Ovary (tissue), 3 donors: ENCODE data around the gene JARID2.

Experiments
- EP300 ChIP-seq: sonication (generic); formaldehyde crosslinking; IDR thresholded peaks from one replicate; pipeline ENCODE4 v1.6.1; 2017; ENCODE audit warnings: antibody characterized with exemption
- POLR2A ChIP-seq: fragments of 450-650 bp; IDR thresholded peaks from one replicate; pipeline ENCODE4 v1.6.1; 2017; ENCODE audit warnings: antibody characterized with exemption, mild to moderate bottlenecking, moderate library complexity
- TF ChIP-seq, protein P1 (sequence below), 3 donors: fragments of 450-650 bp in 2 of 3; fragments of 200-600 bp in 1 of 3; IDR thresholded peaks; one replicate each; pipeline versions ENCODE4 v1.5.1 to v1.8.0; 2016 to 2022; ENCODE audit warnings: antibody characterized with exemption in 3 of 3, mild to moderate bottlenecking in 1 of 3
- donor health status: DM: no; HTN: no; CAD: no.

DNA sequence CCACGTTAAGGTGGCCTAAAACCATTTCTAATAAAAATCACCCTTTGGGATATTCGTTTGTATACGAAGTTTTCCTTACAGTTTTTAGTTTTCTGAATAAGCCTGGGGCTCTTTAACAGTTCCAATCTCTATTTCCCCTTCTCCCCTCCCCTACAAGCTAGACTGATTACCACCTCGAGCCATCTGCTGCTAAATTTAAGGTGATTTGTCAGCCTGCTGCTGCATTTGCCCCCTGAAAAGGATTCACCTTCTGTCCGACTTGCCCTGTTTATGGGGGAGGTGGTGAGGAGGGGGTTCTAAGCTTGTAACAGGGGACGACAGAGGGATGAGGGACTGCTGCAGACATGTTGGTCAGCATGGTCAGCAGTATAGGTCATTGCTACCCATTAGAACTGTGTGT lies 146.3 kb downstream of the JARID2 start:
- TF ChIP-seq POLR2A = no peak
- TF ChIP-seq, protein P1, sequence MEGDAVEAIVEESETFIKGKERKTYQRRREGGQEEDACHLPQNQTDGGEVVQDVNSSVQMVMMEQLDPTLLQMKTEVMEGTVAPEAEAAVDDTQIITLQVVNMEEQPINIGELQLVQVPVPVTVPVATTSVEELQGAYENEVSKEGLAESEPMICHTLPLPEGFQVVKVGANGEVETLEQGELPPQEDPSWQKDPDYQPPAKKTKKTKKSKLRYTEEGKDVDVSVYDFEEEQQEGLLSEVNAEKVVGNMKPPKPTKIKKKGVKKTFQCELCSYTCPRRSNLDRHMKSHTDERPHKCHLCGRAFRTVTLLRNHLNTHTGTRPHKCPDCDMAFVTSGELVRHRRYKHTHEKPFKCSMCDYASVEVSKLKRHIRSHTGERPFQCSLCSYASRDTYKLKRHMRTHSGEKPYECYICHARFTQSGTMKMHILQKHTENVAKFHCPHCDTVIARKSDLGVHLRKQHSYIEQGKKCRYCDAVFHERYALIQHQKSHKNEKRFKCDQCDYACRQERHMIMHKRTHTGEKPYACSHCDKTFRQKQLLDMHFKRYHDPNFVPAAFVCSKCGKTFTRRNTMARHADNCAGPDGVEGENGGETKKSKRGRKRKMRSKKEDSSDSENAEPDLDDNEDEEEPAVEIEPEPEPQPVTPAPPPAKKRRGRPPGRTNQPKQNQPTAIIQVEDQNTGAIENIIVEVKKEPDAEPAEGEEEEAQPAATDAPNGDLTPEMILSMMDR (IDR thresholded peaks at IDR 0.05) = no peak
- TF ChIP-seq EP300 = no peak
